ENCODE results near the gene IFT80. TPM values are rescaled to one million over a fixed set of nuclear protein-coding genes. Genes with fewer than 3 reads are reported as not detected.
"Not testable (repeated sequence)": the region's sequence is repeated elsewhere in the genome, so short reads cannot be mapped to it uniquely, and the experiment has no call there.

Gene IFT80
- total RNA-seq, 1 donor from 2014 or later: 32.7 TPM

GRCh38 chr3:160343132-160343531, 55.9 kb downstream of the IFT80 start:
- H3K27me3 Mint-ChIP-seq (ENCODE audit: unreplicated experiment): no peaks in the 10 kb centered on the region
- no peak overlapping the region for H3K4me3 Mint-ChIP-seq (ENCODE audit: unreplicated experiment)
- H3K9me3 Mint-ChIP-seq (ENCODE audit: unreplicated experiment): no peaks in the 10 kb centered on the region
- DNase-seq: no peak
- H3K36me3 Mint-ChIP-seq (ENCODE audit: unreplicated experiment): no peaks in the 10 kb centered on the region
- TF ChIP-seq CTCF (IDR thresholded peaks at IDR 0.05; ENCODE audit: partially characterized antibody, unreplicated experiment): peak; percentile 26
- H3K27ac Mint-ChIP-seq (ENCODE audit: unreplicated experiment): no peak overlapping the region
- H3K4me1 Mint-ChIP-seq (ENCODE audit: low read depth, unreplicated experiment): no peaks in the 10 kb centered on the region

- no peak overlapping the region for H3K27ac Mint-ChIP-seq (ENCODE audit: unreplicated experiment)
- H3K4me1 Mint-ChIP-seq (ENCODE audit: low read depth, unreplicated experiment): no peaks in the 10 kb centered on the region
- H3K27me3 Mint-ChIP-seq (ENCODE audit: unreplicated experiment): no peaks in the 10 kb centered on the region
- H3K36me3 Mint-ChIP-seq (ENCODE audit: unreplicated experiment): no peaks in the 10 kb centered on the region
- no peak for DNase-seq
- no peaks in the 10 kb centered on the region for H3K9me3 Mint-ChIP-seq (ENCODE audit: unreplicated experiment)
- no peak for TF ChIP-seq CTCF (IDR thresholded peaks at IDR 0.05; ENCODE audit: partially characterized antibody, unreplicated experiment)
- H3K4me3 Mint-ChIP-seq (ENCODE audit: unreplicated experiment): no peak overlapping the region
Observed at GRCh38 chr3:160340351-160340750, 58.7 kb downstream of the IFT80 start.

- H3K4me1 Mint-ChIP-seq (ENCODE audit: low read depth, unreplicated experiment): no peaks in the 10 kb centered on the region
- TF ChIP-seq CTCF (IDR thresholded peaks at IDR 0.05; ENCODE audit: partially characterized antibody, unreplicated experiment): no peak
Observed at GRCh38 chr3:160331127-160331937, 67.7 kb downstream of the IFT80 start.

GRCh38 chr3:160330690-160331089, 68.3 kb downstream of the IFT80 start:
- no peak for TF ChIP-seq CTCF (IDR thresholded peaks at IDR 0.05; ENCODE audit: partially characterized antibody, unreplicated experiment)
- no peaks in the 10 kb centered on the region for H3K27me3 Mint-ChIP-seq (ENCODE audit: unreplicated experiment)
- no peaks in the 10 kb centered on the region for H3K9me3 Mint-ChIP-seq (ENCODE audit: unreplicated experiment)
- H3K4me3 Mint-ChIP-seq (ENCODE audit: unreplicated experiment): no peak overlapping the region
- H3K4me1 Mint-ChIP-seq (ENCODE audit: low read depth, unreplicated experiment): no peaks in the 10 kb centered on the region
- DNase-seq: no peak
- H3K27ac Mint-ChIP-seq (ENCODE audit: unreplicated experiment): no peak overlapping the region
- H3K36me3 Mint-ChIP-seq (ENCODE audit: unreplicated experiment): no peaks in the 10 kb centered on the region

More at GRCh38 chr3:160331127-160331937, 67.7 kb downstream of the IFT80 start:
- Mint-ChIP-seq H3K9me3 (ENCODE audit: unreplicated experiment) (no peaks in the 10 kb centered on the region), H3K27me3 (ENCODE audit: unreplicated experiment) (no peaks in the 10 kb centered on the region), H3K36me3 (ENCODE audit: unreplicated experiment) (no peaks in the 10 kb centered on the region), H3K4me3 (ENCODE audit: unreplicated experiment) (no peak overlapping the region), H3K27ac (ENCODE audit: unreplicated experiment) (no peak overlapping the region)
- no peak for DNase-seq

- no peaks in the 10 kb centered on the region for H3K27me3 Mint-ChIP-seq (ENCODE audit: unreplicated experiment)
- DNase-seq: no peak
- no peaks in the 10 kb centered on the region for H3K36me3 Mint-ChIP-seq (ENCODE audit: unreplicated experiment)
- H3K4me1 Mint-ChIP-seq (ENCODE audit: low read depth, unreplicated experiment): no peaks in the 10 kb centered on the region
- H3K27ac Mint-ChIP-seq (ENCODE audit: unreplicated experiment): no peak overlapping the region
- no peaks in the 10 kb centered on the region for H3K9me3 Mint-ChIP-seq (ENCODE audit: unreplicated experiment)
- H3K4me3 Mint-ChIP-seq (ENCODE audit: unreplicated experiment): no peak overlapping the region
- no peak for TF ChIP-seq CTCF (IDR thresholded peaks at IDR 0.05; ENCODE audit: partially characterized antibody, unreplicated experiment)
Observed at GRCh38 chr3:160330109-160330508, 68.9 kb downstream of the IFT80 start.

GRCh38 chr3:160326286-160326685, 72.7 kb downstream of the IFT80 start:
- not testable (repeated sequence) for H3K9me3 Mint-ChIP-seq (ENCODE audit: unreplicated experiment); H3K27me3 Mint-ChIP-seq (ENCODE audit: unreplicated experiment); H3K27ac Mint-ChIP-seq (ENCODE audit: unreplicated experiment); H3K4me1 Mint-ChIP-seq (ENCODE audit: low read depth, unreplicated experiment); H3K4me3 Mint-ChIP-seq (ENCODE audit: unreplicated experiment); H3K36me3 Mint-ChIP-seq (ENCODE audit: unreplicated experiment); DNase-seq

GRCh38 chr3:160321821-160322220, 77.2 kb downstream of the IFT80 start:
- H3K27ac Mint-ChIP-seq (ENCODE audit: unreplicated experiment); DNase-seq; H3K9me3 Mint-ChIP-seq (ENCODE audit: unreplicated experiment); H3K27me3 Mint-ChIP-seq (ENCODE audit: unreplicated experiment); H3K36me3 Mint-ChIP-seq (ENCODE audit: unreplicated experiment); H3K4me1 Mint-ChIP-seq (ENCODE audit: low read depth, unreplicated experiment); H3K4me3 Mint-ChIP-seq (ENCODE audit: unreplicated experiment): not testable (repeated sequence)

Measured in glutamatergic neuron (in vitro differentiated cells).